GM21360 (cell line): ENCODE results near the gene TPCN2.
"Not testable (repeated sequence)": the region's sequence is repeated elsewhere in the genome, so short reads cannot be mapped to it uniquely, and the experiment has no call there.

Source experiments
- ATAC-seq: cut with Tn5 transposase; IDR thresholded peaks from one replicate; pipeline ENCODE4 v1.9.1; 2021; ENCODE audit warnings: mild to moderate bottlenecking, moderate library complexity; ENCODE audit not compliant: unreplicated experiment

TPCN2 gene

DNA sequence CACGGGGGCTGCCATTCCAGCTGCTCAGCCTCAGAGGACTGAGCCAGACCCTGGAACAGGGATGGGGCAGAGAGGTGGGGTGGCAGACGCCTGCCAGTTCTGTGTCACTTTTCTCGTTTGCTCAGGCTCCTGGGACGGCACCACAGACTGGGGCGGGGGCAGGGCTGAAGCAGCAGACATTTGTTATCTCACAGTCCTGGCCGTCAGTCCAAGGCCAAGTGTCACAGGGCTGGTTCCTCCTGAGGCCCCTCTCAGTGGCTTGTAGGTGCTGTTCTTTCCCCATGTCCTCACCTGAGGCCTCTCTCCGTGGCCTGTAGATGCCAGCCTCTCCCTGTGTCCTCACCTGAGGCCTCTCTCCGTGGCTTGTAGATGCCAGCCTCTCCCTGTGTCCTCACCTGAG lies 24.7 kb downstream of the TPCN2 start:
- no peak for ATAC-seq

DNA sequence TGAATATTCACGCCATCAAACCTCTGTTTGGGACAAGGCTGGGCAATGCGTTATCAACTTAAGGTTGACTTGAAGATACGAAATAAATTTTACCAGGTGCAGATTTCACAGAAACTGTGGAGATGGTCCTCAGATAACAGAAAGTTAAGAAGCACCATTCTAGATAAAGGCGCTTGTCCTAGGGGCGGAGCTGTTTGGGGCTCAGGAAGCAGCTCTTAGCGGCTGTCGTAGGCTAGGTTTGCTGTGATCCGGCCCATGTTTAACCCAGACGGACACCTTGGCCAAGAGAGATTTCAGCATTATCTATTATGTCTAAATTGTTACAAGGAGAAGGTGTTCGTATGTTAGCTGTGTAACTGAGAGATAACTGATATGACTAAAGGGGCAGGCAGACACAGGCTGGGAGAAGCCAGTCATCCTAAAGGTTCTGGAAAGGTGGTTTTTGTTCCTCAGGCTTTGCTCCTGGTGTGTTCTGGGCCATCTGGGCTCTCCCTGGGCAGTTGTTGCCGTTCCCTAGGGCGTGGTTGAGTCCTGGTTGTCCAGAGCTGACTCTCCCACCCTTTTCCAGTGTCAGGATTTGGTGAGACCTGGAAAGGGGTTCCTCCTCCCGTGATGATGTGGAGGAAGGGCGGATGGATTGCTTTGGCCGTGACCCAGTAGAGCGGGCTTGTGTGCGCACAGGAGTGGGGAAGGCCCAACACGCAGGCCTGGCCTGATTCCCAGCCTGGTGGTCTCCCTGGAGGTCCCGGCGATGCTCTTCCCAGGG lies 25.8 kb downstream of the TPCN2 start:
- no peak for ATAC-seq

GRCh38 chr11:69075421-69076128 lies 26.8 kb downstream of the TPCN2 start:
- no peak for ATAC-seq

- no peak for ATAC-seq
Measured at GRCh38 chr11:69076129-69076791, 27.5 kb downstream of the TPCN2 start.

DNA sequence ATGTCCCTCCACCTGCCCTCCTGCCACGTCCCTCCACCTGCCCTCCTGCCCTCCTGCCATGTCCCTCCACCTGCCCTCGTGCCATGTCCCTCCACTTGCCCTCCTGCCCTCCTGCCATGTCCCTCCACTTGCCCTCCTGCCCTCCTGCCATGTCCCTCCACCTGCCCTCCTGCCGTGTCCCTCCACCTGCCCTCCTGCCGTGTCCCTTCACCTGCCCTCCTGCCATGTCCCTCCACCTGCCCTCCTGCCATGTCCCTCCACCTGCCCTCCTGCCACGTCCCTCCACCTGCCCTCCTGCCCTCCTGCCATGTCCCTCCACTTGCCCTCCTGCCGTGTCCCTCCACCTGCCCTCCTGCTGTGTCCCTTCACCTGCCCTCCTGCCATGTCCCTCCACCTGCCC lies 28.2 kb downstream of the TPCN2 start:
- ATAC-seq = not testable (repeated sequence)

DNA sequence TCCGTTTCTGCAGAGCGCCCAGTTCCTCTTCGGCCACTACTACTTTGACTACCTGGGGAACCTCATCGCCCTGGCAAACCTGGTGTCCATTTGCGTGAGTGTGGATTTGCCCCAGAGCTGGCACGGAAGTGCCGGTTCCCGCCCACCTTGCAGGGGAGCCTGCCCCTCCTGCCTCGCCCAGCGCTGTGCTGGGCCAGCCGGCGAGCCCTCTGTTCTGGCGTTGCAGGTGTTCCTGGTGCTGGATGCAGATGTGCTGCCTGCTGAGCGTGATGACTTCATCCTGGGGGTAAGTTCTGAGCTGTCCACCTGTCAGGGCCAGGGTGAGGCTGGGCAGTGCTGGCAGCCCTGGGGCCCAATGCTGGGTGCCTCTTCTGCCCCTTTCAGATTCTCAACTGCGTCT lies 29.8 kb downstream of the TPCN2 start:
- no peak for ATAC-seq

GRCh38 chr11:69078930-69079605 lies 30.3 kb downstream of the TPCN2 start:
- no peak for ATAC-seq

- ATAC-seq = no peak
Measured at GRCh38 chr11:69079661-69080256, 31.0 kb downstream of the TPCN2 start.

DNA sequence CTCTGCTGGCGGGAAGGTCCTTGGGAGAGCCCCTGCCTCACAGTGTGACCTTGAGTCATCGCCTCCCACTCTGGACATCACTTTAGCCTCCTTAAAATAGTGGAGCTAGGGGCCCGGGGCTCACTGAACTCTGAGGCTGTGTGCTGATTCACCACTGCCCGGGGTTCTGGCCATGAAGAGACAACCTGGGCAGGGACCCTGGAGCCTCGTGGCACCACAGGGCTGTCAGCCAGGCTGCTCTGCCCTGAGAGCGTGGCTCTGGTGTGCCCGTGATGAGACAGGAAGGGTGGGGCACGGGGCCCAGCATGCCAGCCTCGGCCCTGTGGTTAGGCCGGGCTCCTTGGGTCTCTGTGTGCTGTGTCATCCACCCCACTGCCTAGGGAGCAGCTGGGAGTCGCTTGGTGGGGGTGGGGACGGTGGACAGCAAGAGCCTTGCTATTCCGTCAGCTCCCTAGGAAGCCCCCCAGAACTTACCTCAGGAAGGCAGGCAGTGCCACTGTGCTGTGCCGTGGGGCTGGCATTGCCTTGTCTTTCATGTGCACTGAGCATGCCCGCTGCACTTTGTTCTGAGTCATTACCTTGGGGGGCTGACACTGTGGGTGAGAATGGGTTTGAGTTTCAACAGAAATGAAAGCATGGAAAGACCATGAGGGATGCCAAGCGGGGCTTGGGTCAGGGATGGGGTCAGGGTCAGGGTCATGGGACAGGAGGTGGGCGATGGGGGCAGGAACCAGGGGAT lies 31.7 kb downstream of the TPCN2 start:
- ATAC-seq = no peak

DNA sequence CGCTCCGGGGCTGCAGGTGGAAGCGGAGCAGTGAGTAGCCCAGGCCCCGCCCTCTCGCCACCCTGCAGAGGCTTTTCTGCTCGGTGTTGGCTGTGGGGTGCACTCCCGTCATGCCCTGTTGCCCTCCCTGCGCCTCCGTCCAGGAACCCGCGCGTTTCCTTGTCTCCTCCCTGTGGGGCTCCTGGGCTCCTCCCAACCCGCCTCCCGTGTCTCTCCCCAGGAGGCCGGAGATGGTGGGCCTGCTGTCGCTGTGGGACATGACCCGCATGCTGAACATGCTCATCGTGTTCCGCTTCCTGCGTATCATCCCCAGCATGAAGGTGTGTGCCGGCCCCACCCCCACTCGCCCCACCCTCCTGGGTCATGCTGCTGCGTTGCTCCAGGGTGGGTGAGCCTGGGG lies 32.4 kb downstream of the TPCN2 start:
- ATAC-seq = no peak

DNA sequence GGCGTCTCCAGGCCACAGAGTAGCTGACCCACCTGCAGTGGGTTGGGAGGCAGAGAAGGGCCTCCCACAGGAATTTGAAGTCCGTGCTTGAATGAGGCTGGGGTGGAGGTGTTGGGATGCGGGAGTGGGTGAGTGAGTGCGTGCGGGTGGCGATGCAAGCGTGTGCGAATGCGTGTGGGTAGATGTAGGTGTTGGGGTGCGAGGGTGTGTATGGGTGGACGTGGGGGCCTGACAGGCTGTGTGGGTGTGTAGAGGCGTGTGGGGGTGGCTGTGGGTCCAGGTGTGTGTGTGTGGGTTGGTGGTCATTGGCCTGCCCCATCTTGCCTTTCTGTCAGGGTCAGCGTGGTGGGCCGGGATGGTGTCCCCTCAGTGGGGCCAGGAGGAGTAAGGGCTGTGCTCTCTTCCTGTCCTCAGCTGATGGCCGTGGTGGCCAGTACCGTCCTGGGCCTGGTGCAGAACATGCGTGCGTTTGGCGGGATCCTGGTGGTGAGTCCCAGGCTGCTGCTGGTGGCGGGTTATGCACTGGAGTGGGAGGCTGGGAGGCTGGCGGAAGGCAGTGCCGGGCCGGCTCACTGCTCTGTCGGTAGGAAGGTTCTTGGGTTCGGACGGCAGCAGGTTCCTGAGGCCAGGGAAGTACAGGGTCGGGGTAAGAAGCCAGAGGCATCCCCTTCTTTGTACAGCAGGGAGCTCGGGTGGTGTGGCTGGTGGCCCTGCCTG lies 35.0 kb downstream of the TPCN2 start:
- ATAC-seq = no peak

DNA sequence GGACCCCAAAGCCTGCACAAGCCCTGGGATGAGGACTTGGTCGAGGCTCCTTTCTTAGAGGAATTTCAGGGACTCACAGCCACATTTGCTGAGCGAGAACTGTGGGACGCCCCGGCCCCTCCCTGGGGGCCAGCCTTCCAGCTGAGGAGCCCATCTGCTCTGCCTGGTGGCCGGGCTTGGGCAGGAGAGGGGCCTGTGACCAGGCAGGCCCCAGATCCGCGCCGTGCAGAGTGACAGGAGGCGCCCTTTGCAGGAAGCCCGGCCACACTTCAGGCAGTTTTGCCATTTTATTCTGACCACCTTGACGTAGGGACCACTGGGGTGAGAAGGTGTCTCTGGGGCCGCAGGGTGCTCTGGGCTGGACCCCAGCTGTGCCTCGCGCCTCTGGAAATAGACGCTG lies 35.6 kb downstream of the TPCN2 start:
- ATAC-seq = no peak

- no peak for ATAC-seq
Measured at GRCh38 chr11:69085490-69086095, 36.9 kb downstream of the TPCN2 start.

DNA sequence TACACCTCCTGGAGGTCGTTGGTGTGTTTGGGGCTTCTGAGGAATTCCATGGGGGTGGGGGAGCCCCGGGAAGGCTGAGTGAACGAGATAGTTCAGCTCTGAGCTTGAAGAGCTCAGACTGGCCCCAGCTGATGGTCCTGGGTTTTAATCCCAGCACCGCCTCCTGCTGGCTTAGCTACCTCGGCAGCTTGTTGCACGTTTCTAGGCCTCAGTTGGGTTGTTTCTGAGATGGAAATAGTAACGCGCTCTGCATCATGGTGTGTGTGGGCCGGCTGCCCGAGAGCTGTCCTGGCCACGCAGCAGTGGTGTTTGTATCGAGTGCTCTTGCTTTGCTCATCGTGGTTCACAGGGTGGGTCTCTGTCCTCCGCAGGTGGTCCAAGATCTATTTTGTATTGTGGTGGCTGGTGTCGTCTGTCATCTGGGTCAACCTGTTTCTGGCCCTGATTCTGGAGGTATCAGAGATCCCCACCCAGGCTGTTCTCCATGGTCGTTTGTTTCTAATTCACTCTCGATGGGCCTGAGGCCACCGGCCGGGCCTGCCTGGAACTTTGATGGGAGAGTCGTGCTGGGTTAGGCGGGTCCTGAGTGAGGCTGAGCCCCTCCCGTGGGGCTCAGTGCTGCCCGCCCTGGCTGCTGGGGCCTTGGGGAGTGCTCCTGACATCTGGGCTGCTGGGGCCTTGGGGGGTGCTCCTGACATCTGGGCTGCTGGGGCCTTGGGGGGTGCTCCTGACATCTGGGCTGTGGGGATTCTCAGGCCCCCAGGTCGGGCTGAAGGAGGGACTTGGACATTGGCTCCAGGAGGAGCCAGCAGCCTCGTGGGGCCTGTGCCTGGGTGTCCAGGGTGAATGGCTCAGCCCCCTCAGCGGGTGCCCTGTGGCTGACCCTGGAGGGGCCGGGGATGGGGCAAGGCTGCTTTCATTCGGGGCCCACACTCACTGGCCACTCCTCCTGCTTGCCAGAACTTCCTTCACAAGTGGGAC lies 37.7 kb downstream of the TPCN2 start:
- ATAC-seq = no peak

DNA sequence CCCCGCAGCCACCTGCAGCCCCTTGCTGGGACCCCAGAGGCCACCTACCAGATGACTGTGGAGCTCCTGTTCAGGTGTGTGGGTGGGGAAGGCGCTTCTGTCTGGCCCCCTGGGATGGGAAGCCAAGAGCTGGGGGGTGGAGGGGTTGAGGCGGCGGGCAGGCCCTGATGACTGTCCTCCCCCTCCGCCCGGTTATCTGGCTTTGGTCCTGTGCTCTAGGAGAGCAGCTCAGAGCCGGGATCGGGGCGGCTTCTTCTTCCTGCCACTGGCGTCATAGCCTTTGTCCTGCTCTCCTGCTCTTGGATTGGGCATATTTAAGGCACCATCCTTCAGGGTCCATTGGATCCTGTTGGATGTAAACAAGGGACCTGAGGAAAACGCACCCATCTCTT lies 38.4 kb downstream of the TPCN2 start:
- no peak for ATAC-seq

- ATAC-seq = no peak
Measured at GRCh38 chr11:69087811-69088210, 39.1 kb downstream of the TPCN2 start.

DNA sequence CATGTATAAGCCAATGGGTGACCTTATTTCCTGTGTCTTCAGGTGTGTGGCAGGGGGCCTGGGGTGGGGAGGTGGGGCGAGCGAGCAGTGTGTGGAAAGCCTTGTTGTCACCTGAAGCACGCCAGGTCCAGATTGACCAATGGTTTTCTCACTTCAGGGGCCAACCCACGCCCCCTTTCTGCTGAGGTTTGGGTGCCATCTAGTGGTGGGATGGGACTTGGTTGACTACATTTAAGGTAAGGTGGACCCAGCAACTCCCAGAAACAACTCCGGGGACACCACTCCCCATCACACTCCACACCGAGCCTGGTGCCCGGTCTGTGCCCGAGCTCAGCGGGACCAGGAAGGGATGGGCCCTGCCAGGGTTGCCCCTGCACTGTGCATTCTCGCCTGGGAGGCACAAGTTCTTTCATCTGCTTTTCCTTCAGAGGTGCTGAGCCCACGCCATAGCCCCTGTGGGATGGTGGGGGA lies 40.0 kb downstream of the TPCN2 start:
- ATAC-seq = no peak

DNA sequence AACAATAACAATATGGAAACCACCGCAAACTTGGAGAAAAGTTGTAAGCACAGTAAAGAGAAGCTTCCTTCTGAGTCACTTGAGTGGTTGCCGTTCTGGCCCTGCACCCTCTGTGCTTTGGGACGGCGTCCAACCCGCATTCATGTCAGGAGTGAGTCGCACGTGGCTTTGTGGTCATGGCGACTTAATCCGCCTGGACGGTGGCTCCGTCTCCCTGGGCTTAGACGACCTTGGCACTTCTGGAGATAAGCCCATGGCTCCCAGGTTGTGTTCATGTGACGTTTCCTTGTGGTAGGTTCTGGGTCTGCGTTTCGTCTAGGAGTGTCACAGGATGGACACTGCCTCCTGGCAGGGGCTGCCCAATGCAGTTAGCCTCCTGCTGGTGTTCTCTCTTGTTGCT lies 40.5 kb downstream of the TPCN2 start:
- no peak for ATAC-seq
